ENCODE data around the gene GPATCH8. TPM values are rescaled to one million over a fixed set of nuclear protein-coding genes. Genes with fewer than 3 reads are reported as not detected.

Gene GPATCH8
- total RNA-seq, 4 donors from 2014 or later, result 33.8 to 49.3 (median 39.1) TPM

GRCh38 chr17:44533533-44534246 lies 30.5 kb upstream of the GPATCH8 start:
- no peak for TF ChIP-seq CTCF (IDR thresholded peaks at IDR 0.05; ENCODE audit: low read depth)

GRCh38 chr17:44530896-44531418 lies 27.8 kb upstream of the GPATCH8 start:
- no peak for TF ChIP-seq CTCF (IDR thresholded peaks at IDR 0.05; ENCODE audit: low read depth)

GRCh38 chr17:44529864-44530263 lies 26.7 kb upstream of the GPATCH8 start:
- TF ChIP-seq CTCF (IDR thresholded peaks at IDR 0.05; ENCODE audit: low read depth), result no peak

- no peak for TF ChIP-seq CTCF (IDR thresholded peaks at IDR 0.05; ENCODE audit: low read depth)
Measured at GRCh38 chr17:44527954-44528353, 24.7 kb upstream of the GPATCH8 start.

- TF ChIP-seq CTCF (IDR thresholded peaks at IDR 0.05; ENCODE audit: low read depth), result no peak
Measured at GRCh38 chr17:44527102-44527501, 23.9 kb upstream of the GPATCH8 start.

GRCh38 chr17:44523672-44523972 lies 20.4 kb upstream of the GPATCH8 start:
- TF ChIP-seq CTCF (IDR thresholded peaks at IDR 0.05; ENCODE audit: low read depth), result no peak

- no peak for TF ChIP-seq CTCF (IDR thresholded peaks at IDR 0.05; ENCODE audit: low read depth)
Measured at GRCh38 chr17:44522883-44523671, 19.9 kb upstream of the GPATCH8 start.
